HCT116 (cell line): ENCODE data around the gene ESYT1. TPM values are rescaled to one million over a fixed set of nuclear protein-coding genes. Genes with fewer than 3 reads are reported as not detected.

Experiments used
- ATAC-seq: fragments of 200-7000 bp; cut with Tn5 transposase; 2 replicates; pipeline ENCODE4 v1.9.1; 2020; ENCODE audit warnings: mild to moderate bottlenecking, moderate library complexity
- BruUV-seq: library from RNA; stranded (reverse); fragments of 400-500 nt; replicated peaks from 2 replicates; lab custom pipeline; 2021; lab: Mats Ljungman, UMichigan
- CTCF ChIA-PET: fragments of 300-600 bp; sonication (Branson Sonifier 250); formaldehyde crosslinking; loops from one replicate; lab custom pipeline; 2021; ENCODE audit warnings: antibody characterized with exemption; lab: Charles Lee
- POLR2A ChIA-PET: fragments of 300-600, 350-600 bp; sonication (Branson Sonifier 250); formaldehyde crosslinking; loops from one replicate; lab custom pipeline; 2021; ENCODE audit warnings: antibody characterized with exemption; lab: Charles Lee
- RAD21 ChIA-PET, 2 experiments: fragments of 300-600 bp; sonication (Branson Sonifier 250); formaldehyde crosslinking; loops; one replicate each; lab custom pipeline; 2023; ENCODE audit warnings: low total read pairs in 2 of 2; ENCODE audit not compliant: uncharacterized antibody in 2 of 2, unreplicated experiment in 2 of 2, low non-redundant PET in 1 of 2; lab: Charles Lee
- DNase-seq: peaks from one replicate; pipeline ENCODE4 v3.0.0-alpha.2; 2010; ENCODE audit warnings: low read depth, low spot score
- H2AFZ ChIP-seq: fragments of 200-600 bp; shearing (Covaris generic), sonication (generic); 2 replicates; pipeline ENCODE4 v1.6.1; 2017; ENCODE audit warnings: low read depth, mixed run types, mixed read lengths, antibody characterized with exemption, low read length; ENCODE audit not compliant: poor library complexity, severe bottlenecking
- H3K27ac ChIP-seq: 2 replicates; pipeline ENCODE4 v1.5.1; 2012; ENCODE audit warnings: low read depth, low read length
- H3K27me3 ChIP-seq: fragments of 200-600 bp; sonication (generic); 2 replicates; pipeline ENCODE4 v1.6.1; 2016; ENCODE audit warnings: mixed run types, low read length, mixed read lengths; ENCODE audit not compliant: insufficient read depth
- H3K36me3 ChIP-seq, 2 experiments: fragments of 200-500 bp in 1 of 2; fragments of 200-600 bp in 1 of 2; sonication (Bioruptor generic) in 1 of 2; sonication (generic) in 1 of 2; 2 replicates each; pipeline versions ENCODE4 v1.5.1 to v1.6.1; 2014 to 2016; ENCODE audit warnings: low read length in 2 of 2, inconsistent platforms in 1 of 2, mixed read lengths in 1 of 2, mixed run types in 1 of 2; ENCODE audit not compliant: insufficient read depth in 2 of 2, control insufficient read depth in 1 of 2
- H3K4me1 ChIP-seq, 2 experiments: fragments of 200-600 bp in 1 of 2; sonication (generic) in 1 of 2; 2 replicates each; pipeline versions ENCODE4 v1.5.1 to v1.6.1; 2012 to 2017; ENCODE audit warnings: low read length in 2 of 2, inconsistent platforms in 1 of 2, mild to moderate bottlenecking in 1 of 2, mixed read lengths in 1 of 2, mixed run types in 1 of 2, moderate library complexity in 1 of 2; ENCODE audit not compliant: insufficient read depth in 2 of 2, control insufficient read depth in 1 of 2
- H3K4me2 ChIP-seq: fragments of 200-600 bp; sonication (generic); 2 replicates; pipeline ENCODE4 v1.6.1; 2017; ENCODE audit warnings: mixed run types, low read length, mixed read lengths
- H3K4me3 ChIP-seq, 2 experiments: fragments of 200-600 bp in 1 of 2; sonication (generic) in 1 of 2; replicated peaks in 1 of 2; 2 replicates each; pipeline ENCODE4 v1.5.1; 2011 to 2016; ENCODE audit warnings: low read length in 2 of 2, control low read depth in 1 of 2, low read depth in 1 of 2, mild to moderate bottlenecking in 1 of 2, mixed read lengths in 1 of 2, mixed run types in 1 of 2
- H3K79me2 ChIP-seq: fragments of 200-600 bp; sonication (generic); 2 replicates; pipeline ENCODE4 v1.6.1; 2017; ENCODE audit warnings: mild to moderate bottlenecking, mixed run types, low read length, moderate library complexity, mixed read lengths; ENCODE audit not compliant: insufficient read depth
- H3K9ac ChIP-seq: fragments of 200-600 bp; sonication (generic); 2 replicates; pipeline ENCODE4 v1.6.1; 2016; ENCODE audit warnings: low read length, mixed read lengths
- H3K9me2 ChIP-seq: fragments of 200-600 bp; sonication (generic), shearing (Covaris generic); 2 replicates; pipeline ENCODE4 v1.6.1; 2017; ENCODE audit warnings: mixed run types, mild to moderate bottlenecking, moderate library complexity; ENCODE audit not compliant: insufficient read depth
- H3K9me3 ChIP-seq, 2 experiments: fragments of 200-500 bp in 1 of 2; fragments of 200-600 bp in 1 of 2; sonication (Bioruptor generic) in 1 of 2; sonication (generic) in 1 of 2; 2 replicates each; pipeline ENCODE4 v1.6.1; 2014 to 2017; ENCODE audit warnings: low read length in 2 of 2, mixed read lengths in 2 of 2, inconsistent platforms in 1 of 2, low read depth in 1 of 2, mild to moderate bottlenecking in 1 of 2, mixed run types in 1 of 2, moderate library complexity in 1 of 2; ENCODE audit not compliant: control insufficient read depth in 1 of 2, insufficient read depth in 1 of 2
- H4K20me1 ChIP-seq: fragments of 200-600 bp; sonication (generic), shearing (Covaris generic); 2 replicates; pipeline ENCODE4 v1.6.1; 2017; ENCODE audit warnings: mixed run types, mild to moderate bottlenecking, moderate library complexity; ENCODE audit not compliant: insufficient read depth
- ATF3 ChIP-seq: IDR thresholded peaks from 2 replicates; pipeline ENCODE4 v1.6.1; 2012
- CEBPB ChIP-seq: IDR thresholded peaks from 2 replicates; pipeline ENCODE4 v1.6.1; 2012; ENCODE audit warnings: low read depth
- CTCF ChIP-seq, 3 experiments: fragments of 200-600 bp in 1 of 3; sonication (generic) in 1 of 3; IDR thresholded peaks in 2 of 3; conservative IDR thresholded peaks in 1 of 3; 2 replicates each; pipeline ENCODE4 v1.5.1; 2012 to 2017; ENCODE audit warnings: low read depth in 2 of 3, low read length in 2 of 3, antibody characterized with exemption in 1 of 3, borderline replicate concordance in 1 of 3, control low read depth in 1 of 3, mild to moderate bottlenecking in 1 of 3, mixed read lengths in 1 of 3, mixed run types in 1 of 3, moderate library complexity in 1 of 3; ENCODE audit not compliant: insufficient read depth in 1 of 3
- ELF1 ChIP-seq: IDR thresholded peaks from 2 replicates; pipeline ENCODE4 v1.6.1; 2012; ENCODE audit warnings: low read depth, borderline replicate concordance
- EZH2 ChIP-seq: fragments of 200-600 bp; sonication (generic); IDR thresholded peaks from 2 replicates; pipeline ENCODE4 v1.6.1; 2017; ENCODE audit warnings: antibody characterized with exemption, mixed run types
- EZH2phosphoT487 ChIP-seq: fragments of 200-600 bp; IDR thresholded peaks from 2 replicates; pipeline ENCODE4 v1.6.1; 2018; ENCODE audit warnings: antibody characterized with exemption, borderline replicate concordance
- MAX ChIP-seq: IDR thresholded peaks from 2 replicates; pipeline ENCODE4 v1.6.1; 2012
- POLR2A ChIP-seq: IDR thresholded peaks from 2 replicates; pipeline ENCODE4 v1.7.0; 2011; ENCODE audit warnings: borderline replicate concordance; ENCODE audit not compliant: insufficient read depth, insufficient read length; ENCODE audit errors: extremely low read depth
- SIN3A ChIP-seq: IDR thresholded peaks from 2 replicates; pipeline ENCODE4 v1.6.1; 2012; ENCODE audit warnings: low read depth
- SP1 ChIP-seq: IDR thresholded peaks from 2 replicates; pipeline ENCODE4 v1.6.1; 2012; ENCODE audit warnings: low read depth
- SRF ChIP-seq: IDR thresholded peaks from 2 replicates; pipeline ENCODE4 v1.6.1; 2012; ENCODE audit warnings: low read depth
- ZBTB33 ChIP-seq: IDR thresholded peaks from 2 replicates; pipeline ENCODE4 v1.6.1; 2011; ENCODE audit warnings: mild to moderate bottlenecking, low read length, moderate library complexity; ENCODE audit not compliant: insufficient replicate concordance; ENCODE audit errors: extremely low read depth
- intact Hi-C: fragments of 100-400 bp; cut with micrococcal nuclease; formaldehyde crosslinking; loops from 2 replicates; pipeline ENCODE4 v1.10.0; 2022
- total RNA-seq: library from RNA; stranded (reverse); gene quantifications from one replicate; pipeline ENCODE4 v1.2.1, GENCODE V29; 2021; ENCODE audit not compliant: unreplicated experiment

The ESYT1 gene
- total RNA-seq, 1 experiment from 2014 or later: 80.9 TPM

GRCh38 chr12:56143217-56143616 is 15.2 kb downstream of the ESYT1 start:
- ChIA-PET RAD21 (no interaction called here), CTCF (interaction anchor here (1.0 kb wide), 1 partner anchor 9 kb away, joined by 3 read pairs; the partner anchor contains the start of gene MYL6B), POLR2A (interaction anchor here (3.8 kb wide), 1 partner anchor 15 kb away, joined by 14 read pairs; the partner anchor contains the start of gene ESYT1)
- BruUV-seq: no TSS peak
- peaks cover 32 to 49% of the 10 kb centered on the region in 2 experiments for H3K36me3 ChIP-seq
- intact Hi-C loops: no loop called here
- H3K9me2 ChIP-seq: no peaks in the 10 kb centered on the region
- H4K20me1 ChIP-seq: no peaks in the 10 kb centered on the region
- no peak overlapping the region for H2AFZ ChIP-seq
- TF ChIP-seq ELF1: no peak
- TF ChIP-seq EZH2phosphoT487: no peak
- no peak for TF ChIP-seq CEBPB
- TF ChIP-seq CTCF (IDR thresholded peaks at IDR 0.05 in 2 of 3, conservative IDR thresholded peaks at IDR 0.05 in 1 of 3; ENCODE audit: borderline replicate concordance in 1 of 3, insufficient read depth in 1 of 3, low read depth in 2 of 3, low read length in 2 of 3): no peak
- H3K4me2 ChIP-seq: no peak overlapping the region
- no peak for DNase-seq
- no peak overlapping the region for H3K27ac ChIP-seq
- H3K9ac ChIP-seq: no peak overlapping the region
- H3K27me3 ChIP-seq: no peaks in the 10 kb centered on the region
- H3K4me3 ChIP-seq: no peak overlapping the region
- peaks cover 0 to 5% of the 10 kb centered on the region in 2 experiments; a peak in 2 of 4 replicates for H3K4me1 ChIP-seq
- no peaks in the 10 kb centered on the region for H3K79me2 ChIP-seq
- no peak for ATAC-seq
- H3K9me3 ChIP-seq: no peaks in the 10 kb centered on the region

- H2AFZ ChIP-seq: no peak overlapping the region
- H3K9ac ChIP-seq: no peak overlapping the region
- DNase-seq (no peak), ATAC-seq (no peak)
- H3K4me1 ChIP-seq: peaks cover 0 to 5% of the 10 kb centered on the region in 2 experiments; a peak in 2 of 4 replicates
- intact Hi-C loops: no loop called here
- no peaks in the 10 kb centered on the region for H3K9me2 ChIP-seq
- no peak overlapping the region for H3K4me2 ChIP-seq
- peaks cover 30 to 42% of the 10 kb centered on the region in 2 experiments for H3K36me3 ChIP-seq
- ChIA-PET POLR2A (interaction anchor here (3.8 kb wide), 1 partner anchor 16 kb away, joined by 14 read pairs; the partner anchor contains the start of gene ESYT1), CTCF (no interaction called here), RAD21 (no interaction called here)
- H3K27ac ChIP-seq: no peak overlapping the region
- no peaks in the 10 kb centered on the region for H3K9me3 ChIP-seq
- no peaks in the 10 kb centered on the region for H3K27me3 ChIP-seq
- H3K4me3 ChIP-seq: no peak overlapping the region
- H3K79me2 ChIP-seq: no peaks in the 10 kb centered on the region
- no TSS peak for BruUV-seq
- H4K20me1 ChIP-seq: no peaks in the 10 kb centered on the region
- TF ChIP-seq POLR2A (no peak), ELF1 (no peak), MAX (no peak), SIN3A (no peak), SRF (no peak), SP1 (no peak), EZH2 (no peak), EZH2phosphoT487 (no peak), ATF3 (no peak), ZBTB33 (no peak)
These were observed 15.8 kb downstream of the ESYT1 start for GRCh38 chr12:56143870-56144269.
